Mononuclear cell (primary cell): ENCODE data around the gene GAREM2. TPM values are rescaled to one million over a fixed set of nuclear protein-coding genes. Genes with fewer than 3 reads are reported as not detected.

Experiments
- H3K27me3 ChIP-seq: 2 replicates; pipeline ENCODE4 v1.6.0; 2011; ENCODE audit warnings: low read length, control low read depth; ENCODE audit not compliant: insufficient read depth
- H3K4me1 ChIP-seq: 2 replicates; pipeline ENCODE4 v1.5.1; 2011; ENCODE audit warnings: mild to moderate bottlenecking, low read length, control low read depth; ENCODE audit not compliant: insufficient read depth
- H3K4me3 ChIP-seq: 2 replicates; pipeline ENCODE4 v1.5.1; 2011; ENCODE audit warnings: mild to moderate bottlenecking, low read length, moderate library complexity
- H3K9me3 ChIP-seq: 2 replicates; pipeline ENCODE4 v1.5.1; 2011; ENCODE audit warnings: low read depth, mild to moderate bottlenecking, control low read depth, low read length
- total RNA-seq: library from RNA; depleted of rRNA; stranded (reverse); fragments of >200 nt; gene quantifications from one replicate; pipeline ENCODE4 v1.2.3, GENCODE V29; 2012

GAREM2 gene
- total RNA-seq, result 1.0 TPM

DNA sequence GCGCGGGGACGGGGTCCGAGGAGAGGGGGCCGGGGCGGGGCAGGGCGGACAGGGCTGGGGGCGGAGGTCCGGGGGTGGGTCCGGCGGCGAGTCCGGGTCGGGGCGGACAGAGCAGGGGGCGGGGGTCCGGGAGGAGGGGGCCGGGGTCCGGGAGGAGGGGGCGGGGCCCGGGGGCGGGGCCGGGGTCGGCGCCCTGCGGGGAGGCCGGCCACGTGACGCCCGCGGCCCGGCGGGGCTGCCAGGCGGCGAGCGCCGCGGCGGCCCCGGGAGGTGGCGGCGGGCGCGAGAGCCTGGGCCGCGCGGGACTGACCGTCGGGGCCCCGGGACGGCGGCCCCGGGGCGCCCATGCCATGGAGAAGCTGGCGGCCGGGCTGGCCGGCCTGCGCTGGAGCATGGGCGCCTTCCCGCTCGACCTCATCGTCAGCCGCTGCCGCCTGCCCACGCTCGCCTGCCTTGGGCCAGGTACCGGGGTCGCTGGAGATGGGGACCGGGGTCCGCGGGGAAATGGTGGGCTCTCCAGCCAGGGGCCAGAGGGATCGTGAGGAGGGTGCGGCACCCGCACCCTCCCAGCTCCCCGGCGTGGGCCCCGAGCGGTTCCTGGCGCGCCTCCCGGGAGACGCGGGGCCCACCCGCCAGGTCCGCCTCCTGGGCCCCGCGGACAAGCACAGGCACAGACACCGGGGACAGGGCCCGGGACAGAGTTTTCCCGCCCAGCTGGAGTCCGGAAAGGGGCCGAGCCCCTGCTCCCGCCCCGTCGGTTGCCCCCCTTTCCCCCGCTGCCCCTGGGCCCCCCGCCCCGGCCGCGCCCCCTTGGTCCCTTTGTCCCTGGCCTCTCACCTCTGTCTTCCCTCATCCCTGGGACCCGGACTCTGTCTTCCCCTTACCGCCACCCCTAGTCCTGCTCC is at the start of gene GAREM2:
Gene GAREM2, plus strand, starts transcription at position 218 of the 905 bp plus-strand sequence. Its CDS starts 133 bp downstream, at position 351.
- Histone ChIP-seq H3K9me3 (no peaks in the 10 kb centered on the region), H3K27me3 (peaks cover 23% of the 10 kb centered on the region), H3K4me1 (peaks cover 4% of the 10 kb centered on the region), H3K4me3 (no peak within 1 kb of the TSS)

- H3K9me3 ChIP-seq, result no peaks in the 10 kb centered on the region
- no peaks in the 10 kb centered on the region for H3K4me1 ChIP-seq
- no peak overlapping the region for H3K4me3 ChIP-seq
- no peaks in the 10 kb centered on the region for H3K27me3 ChIP-seq
Observed at GRCh38 chr2:26123426-26123825, 49.5 kb upstream of the GAREM2 start.

- Histone ChIP-seq H3K4me1 (no peaks in the 10 kb centered on the region), H3K9me3 (no peaks in the 10 kb centered on the region), H3K27me3 (no peaks in the 10 kb centered on the region), H3K4me3 (no peak overlapping the region)
Observed at GRCh38 chr2:26126074-26126473, 46.8 kb upstream of the GAREM2 start.

DNA sequence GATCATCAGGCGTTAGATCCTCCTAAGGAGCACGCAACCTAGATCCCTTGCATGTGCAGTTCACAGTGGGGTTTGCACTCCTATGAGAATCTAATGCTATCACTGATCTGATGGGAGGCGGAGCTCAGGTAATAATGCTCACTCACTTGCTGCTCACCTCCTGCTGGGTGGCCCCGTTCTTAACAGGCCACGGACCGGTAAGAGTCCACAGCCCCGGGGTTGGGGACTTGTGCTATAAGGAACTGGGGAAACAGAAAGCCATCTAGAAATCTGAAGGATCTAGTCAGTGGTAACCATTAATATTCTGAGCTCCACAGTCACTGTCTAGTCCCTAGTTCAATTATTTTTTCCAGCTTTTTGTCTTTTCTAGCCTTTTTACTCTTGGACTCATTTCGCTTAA is 44.7 kb upstream of the GAREM2 start:
- Histone ChIP-seq H3K27me3 (no peaks in the 10 kb centered on the region), H3K9me3 (no peaks in the 10 kb centered on the region), H3K4me3 (no peak overlapping the region), H3K4me1 (no peaks in the 10 kb centered on the region)

- Histone ChIP-seq H3K9me3 (no peaks in the 10 kb centered on the region), H3K27me3 (no peaks in the 10 kb centered on the region), H3K4me1 (no peaks in the 10 kb centered on the region), H3K4me3 (no peak overlapping the region)
Observed at GRCh38 chr2:26130763-26131162, 42.1 kb upstream of the GAREM2 start.

GRCh38 chr2:26136451-26136850 is 36.4 kb upstream of the GAREM2 start:
- Histone ChIP-seq H3K9me3 (no peaks in the 10 kb centered on the region), H3K27me3 (no peaks in the 10 kb centered on the region), H3K4me3 (no peak overlapping the region), H3K4me1 (no peaks in the 10 kb centered on the region)

GRCh38 chr2:26139269-26140183 is 33.4 kb upstream of the GAREM2 start:
- no peaks in the 10 kb centered on the region for H3K9me3 ChIP-seq
- H3K4me1 ChIP-seq, result peaks cover 9% of the 10 kb centered on the region
- H3K4me3 ChIP-seq, result no peak overlapping the region
- H3K27me3 ChIP-seq, result no peaks in the 10 kb centered on the region

- no peak overlapping the region for H3K4me3 ChIP-seq
- peaks cover 14% of the 10 kb centered on the region for H3K4me1 ChIP-seq
- H3K27me3 ChIP-seq, result no peaks in the 10 kb centered on the region
- H3K9me3 ChIP-seq, result no peaks in the 10 kb centered on the region
Observed at GRCh38 chr2:26141145-26141769, 31.6 kb upstream of the GAREM2 start.

GRCh38 chr2:26144031-26144430 is 28.9 kb upstream of the GAREM2 start:
- Histone ChIP-seq H3K27me3 (no peaks in the 10 kb centered on the region), H3K4me3 (no peak overlapping the region), H3K9me3 (no peaks in the 10 kb centered on the region), H3K4me1 (peaks cover 14% of the 10 kb centered on the region)

GRCh38 chr2:26144953-26145680 is 27.8 kb upstream of the GAREM2 start:
- Histone ChIP-seq H3K27me3 (no peaks in the 10 kb centered on the region), H3K9me3 (no peaks in the 10 kb centered on the region), H3K4me3 (no peak overlapping the region), H3K4me1 (peaks cover 14% of the 10 kb centered on the region)

DNA sequence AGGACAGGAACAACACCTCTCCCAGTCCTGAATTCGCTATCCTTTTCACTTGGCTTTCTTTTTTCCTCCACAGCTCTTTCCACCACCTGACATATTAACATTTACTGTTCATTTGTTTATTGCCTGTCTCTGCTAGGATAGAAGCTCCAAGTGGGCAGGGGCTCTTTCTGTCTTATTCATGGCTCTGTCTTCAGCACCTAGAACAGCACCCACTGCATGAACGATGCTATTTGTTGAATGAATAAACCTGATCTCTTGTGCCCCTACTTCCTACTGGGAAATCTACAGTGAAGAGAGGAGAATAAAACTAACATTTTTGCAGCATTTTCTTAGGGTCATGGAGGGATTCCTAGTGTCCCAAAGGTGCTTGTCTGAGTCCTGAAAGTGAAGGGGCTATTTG is 24.4 kb upstream of the GAREM2 start:
- peaks cover 14% of the 10 kb centered on the region for H3K4me1 ChIP-seq
- H3K9me3 ChIP-seq, result no peaks in the 10 kb centered on the region
- H3K4me3 ChIP-seq, result no peak overlapping the region
- no peaks in the 10 kb centered on the region for H3K27me3 ChIP-seq

GRCh38 chr2:26150243-26150642 is 22.6 kb upstream of the GAREM2 start:
- Histone ChIP-seq H3K9me3 (no peaks in the 10 kb centered on the region), H3K4me3 (no peak overlapping the region), H3K4me1 (no peaks in the 10 kb centered on the region), H3K27me3 (no peaks in the 10 kb centered on the region)

GRCh38 chr2:26157580-26157979 is 15.3 kb upstream of the GAREM2 start:
- no peaks in the 10 kb centered on the region for H3K9me3 ChIP-seq
- H3K27me3 ChIP-seq, result no peaks in the 10 kb centered on the region
- H3K4me1 ChIP-seq, result no peaks in the 10 kb centered on the region
- no peak overlapping the region for H3K4me3 ChIP-seq

DNA sequence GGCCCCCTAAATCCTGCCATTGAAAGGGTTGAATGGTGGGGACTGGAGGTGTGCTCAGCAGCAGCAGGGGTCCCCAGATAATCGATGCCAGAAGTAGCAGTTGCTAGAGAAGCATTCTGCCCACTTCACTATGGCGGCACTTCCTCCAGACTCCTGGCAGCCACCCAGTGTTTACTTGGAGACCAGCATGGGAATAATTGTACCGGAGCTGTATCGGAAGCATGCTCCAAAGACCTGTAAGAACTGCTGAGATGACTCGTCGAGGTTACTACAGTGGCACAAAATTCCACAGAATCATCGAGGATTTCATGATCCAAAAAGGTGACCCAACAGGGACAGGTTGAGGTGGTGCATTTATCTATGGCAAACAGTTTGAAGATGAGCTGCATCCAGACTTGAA is 11.0 kb upstream of the GAREM2 start:
- Histone ChIP-seq H3K27me3 (no peaks in the 10 kb centered on the region), H3K4me1 (no peaks in the 10 kb centered on the region), H3K9me3 (no peaks in the 10 kb centered on the region), H3K4me3 (no peak overlapping the region)
